GM23338 (cell line): ENCODE measurements around the gene MRPL27. TPM values are rescaled to one million over a fixed set of nuclear protein-coding genes. Genes with fewer than 3 reads are reported as not detected.
"Not testable (repeated sequence)": the region's sequence is repeated elsewhere in the genome, so short reads cannot be mapped to it uniquely, and the experiment has no call there.

Experiments
- ATAC-seq: fragments of 200-7000 bp; cut with Tn5 transposase; 3 replicates; pipeline ENCODE4 v1.9.1; 2020
- DNase-seq: peaks from one replicate; pipeline ENCODE4 v3.0.0-alpha.2; 2015; ENCODE audit warnings: low spot score
- H2AFZ ChIP-seq: fragments of 200-600 bp; sonication (generic); 2 replicates; pipeline ENCODE4 v1.8.0; 2016; ENCODE audit warnings: antibody characterized with exemption, mild to moderate bottlenecking, moderate library complexity
- H3F3A ChIP-seq: fragments of 200-600 bp; sonication (generic); replicated peaks from 2 replicates; pipeline ENCODE4 v1.8.0; 2017; ENCODE audit warnings: antibody characterized with exemption, mixed run types, low read depth
- H3K27ac ChIP-seq: fragments of 200-600 bp; sonication (generic); 2 replicates; pipeline ENCODE4 v1.6.1; 2016; ENCODE audit warnings: low read depth
- H3K27me3 ChIP-seq: fragments of 200-600 bp; sonication (generic); 2 replicates; pipeline ENCODE4 v1.8.0; 2016; ENCODE audit warnings: mild to moderate bottlenecking, mixed run types, moderate library complexity; ENCODE audit not compliant: insufficient read depth
- H3K36me3 ChIP-seq: fragments of 200-600 bp; sonication (generic); 2 replicates; pipeline ENCODE4 v1.8.0; 2016; ENCODE audit warnings: mild to moderate bottlenecking; ENCODE audit not compliant: insufficient read depth
- H3K4me1 ChIP-seq: fragments of 200-600 bp; sonication (generic); 2 replicates; pipeline ENCODE4 v1.8.0; 2016; ENCODE audit warnings: mild to moderate bottlenecking, moderate library complexity; ENCODE audit not compliant: insufficient read depth
- H3K4me2 ChIP-seq: fragments of 200-600 bp; sonication (generic); 2 replicates; pipeline ENCODE4 v1.7.1; 2017; ENCODE audit warnings: mixed run types
- H3K4me3 ChIP-seq: fragments of 200-600 bp; sonication (generic); 2 replicates; pipeline ENCODE4 v1.6.1; 2016; ENCODE audit warnings: mixed run types
- H3K79me2 ChIP-seq: fragments of 200-600 bp; sonication (generic); replicated peaks from 2 replicates; pipeline ENCODE4 v1.8.0; 2017; ENCODE audit warnings: mild to moderate bottlenecking; ENCODE audit not compliant: insufficient read depth
- H3K9me2 ChIP-seq: fragments of 200-600 bp; sonication (generic); 2 replicates; pipeline ENCODE4 v1.8.0; 2017; ENCODE audit not compliant: insufficient read depth
- H4K20me1 ChIP-seq: fragments of 200-600 bp; sonication (generic); replicated peaks from 2 replicates; pipeline ENCODE4 v1.8.0; 2017; ENCODE audit warnings: mild to moderate bottlenecking; ENCODE audit not compliant: insufficient read depth
- H3K27ac Mint-ChIP-seq: 2 replicates; pipeline ENCODE4 v1.8.0; 2020; ENCODE audit warnings: inconsistent platforms, mild to moderate bottlenecking, moderate library complexity, mixed read lengths
- H3K27me3 Mint-ChIP-seq: 3 replicates; pipeline ENCODE4 v1.8.0; 2022; ENCODE audit warnings: low read depth, mild to moderate bottlenecking, moderate library complexity, mixed read lengths, inconsistent platforms; ENCODE audit not compliant: insufficient read depth, poor library complexity
- H3K36me3 Mint-ChIP-seq: 3 replicates; pipeline ENCODE4 v1.8.0; 2021; ENCODE audit warnings: low read depth, mild to moderate bottlenecking, inconsistent platforms, moderate library complexity, mixed read lengths
- H3K4me1 Mint-ChIP-seq: 3 replicates; pipeline ENCODE4 v1.8.0; 2020; ENCODE audit warnings: mild to moderate bottlenecking, inconsistent platforms, mixed read lengths
- H3K4me3 Mint-ChIP-seq: 3 replicates; pipeline ENCODE4 v1.8.0; 2021; ENCODE audit warnings: moderate library complexity, mild to moderate bottlenecking, inconsistent platforms, mixed read lengths
- H3K9me3 Mint-ChIP-seq: 3 replicates; pipeline ENCODE4 v1.8.0; 2020; ENCODE audit warnings: moderate library complexity, mild to moderate bottlenecking, inconsistent platforms, mixed read lengths
- CREB1 ChIP-seq: fragments of 250-450 bp; sonication (Bioruptor Pico); IDR thresholded peaks from 2 replicates; pipeline ENCODE4 v1.5.0; 2020; ENCODE audit warnings: low read depth, mild to moderate bottlenecking, moderate library complexity
- CTCF ChIP-seq, 2 experiments: fragments of 200-600 bp in 1 of 2; sonication (generic) in 1 of 2; conservative IDR thresholded peaks; 2 replicates each; pipeline versions ENCODE4 v1.5.1 to v1.6.1; 2016 to 2017; ENCODE audit warnings: antibody characterized with exemption in 2 of 2, low read depth in 2 of 2, mild to moderate bottlenecking in 2 of 2, moderate library complexity in 1 of 2
- ETS1 ChIP-seq: IDR thresholded peaks from 2 replicates; pipeline ENCODE4 v1.6.1; 2016; ENCODE audit warnings: antibody characterized with exemption
- EZH2 ChIP-seq: fragments of 200-600 bp; sonication (generic); IDR thresholded peaks from one replicate; pipeline ENCODE4 v1.8.0; 2017; ENCODE audit warnings: antibody characterized with exemption, mild to moderate bottlenecking, low read depth; ENCODE audit not compliant: unreplicated experiment
- EZH2phosphoT487 ChIP-seq: fragments of 200-600 bp; sonication (generic); IDR thresholded peaks from one replicate; pipeline ENCODE4 v1.8.1; 2018; ENCODE audit warnings: antibody characterized with exemption; ENCODE audit not compliant: unreplicated experiment
- JUNB ChIP-seq: IDR thresholded peaks from one replicate; pipeline ENCODE4 v1.6.1; 2016; ENCODE audit warnings: antibody characterized with exemption; ENCODE audit not compliant: unreplicated experiment
- NANOG ChIP-seq: IDR thresholded peaks from 2 replicates; pipeline ENCODE4 v1.6.1; 2016; ENCODE audit warnings: antibody characterized with exemption, borderline replicate concordance
- POLR2AphosphoS5 ChIP-seq: IDR thresholded peaks from 2 replicates; pipeline ENCODE4 v1.6.1; 2016; ENCODE audit warnings: antibody characterized with exemption, low read depth
- REST ChIP-seq: IDR thresholded peaks from one replicate; pipeline ENCODE4 v1.6.1; 2018; ENCODE audit warnings: antibody characterized with exemption; ENCODE audit not compliant: unreplicated experiment
- STAT1 ChIP-seq: IDR thresholded peaks from one replicate; pipeline ENCODE4 v1.6.1; 2016; ENCODE audit warnings: antibody characterized with exemption; ENCODE audit not compliant: unreplicated experiment
- ZNF114 ChIP-seq: fragments of 250-450 bp; sonication (Bioruptor Pico); IDR thresholded peaks from 2 replicates; pipeline ENCODE4 v1.5.0; 2020; ENCODE audit warnings: mild to moderate bottlenecking, moderate library complexity
- ZNF331 ChIP-seq: fragments of 250-450 bp; sonication (Bioruptor Pico); IDR thresholded peaks from 2 replicates; pipeline ENCODE4 v1.5.0; 2020; ENCODE audit warnings: low read depth, mild to moderate bottlenecking, moderate library complexity
- polyA plus RNA-seq: library from polyadenylated mRNA; unstranded; fragments of >200 nt; fragmentation: Nextera tagmentation; extraction: Ambion mirVana; gene quantifications from 2 replicates; pipeline ENCODE4 v1.2.1, GENCODE V29; 2016
- total RNA-seq: library from RNA; depleted of rRNA; stranded (reverse); fragments of >200 nt; shearing (Covaris generic); gene quantifications from 2 replicates; pipeline ENCODE4 v1.2.3, GENCODE V29; 2014

MRPL27 gene
- total and polyA plus RNA-seq, 2 experiments from 2014 or later = 74.3 to 227 TPM

GRCh38 chr17:50419577-50419976 is 46.6 kb upstream of the MRPL27 start:
- not testable (repeated sequence) for H3K79me2 ChIP-seq, H2AFZ ChIP-seq, H3K27me3 Mint-ChIP-seq, H3K4me3 Mint-ChIP-seq, DNase-seq, ATAC-seq, H4K20me1 ChIP-seq, H3K4me2 ChIP-seq, H3K4me1 ChIP-seq, H3K27me3 ChIP-seq, H3K27ac Mint-ChIP-seq, H3K36me3 Mint-ChIP-seq, H3K4me3 ChIP-seq, H3K27ac ChIP-seq, H3F3A ChIP-seq, H3K4me1 Mint-ChIP-seq, H3K36me3 ChIP-seq, H3K9me2 ChIP-seq
- H3K9me3 Mint-ChIP-seq = peaks cover 20% of the 10 kb centered on the region

GRCh38 chr17:50414808-50415207 is 41.8 kb upstream of the MRPL27 start:
- H3K27me3 ChIP-seq = no peaks in the 10 kb centered on the region

GRCh38 chr17:50412188-50412732 is 39.3 kb upstream of the MRPL27 start:
- Histone ChIP-seq H3F3A (no peaks in the 10 kb centered on the region), H3K27me3 (no peaks in the 10 kb centered on the region), H3K9me2 (no peaks in the 10 kb centered on the region), H3K27ac (no peak overlapping the region), H3K79me2 (no peaks in the 10 kb centered on the region), H3K4me3 (no peak overlapping the region), H3K4me2 (no peak overlapping the region), H3K4me1 (no peaks in the 10 kb centered on the region), H4K20me1 (no peaks in the 10 kb centered on the region), H3K36me3 (no peaks in the 10 kb centered on the region), H2AFZ (no peak overlapping the region)
- Mint-ChIP-seq H3K27ac (no peak overlapping the region), H3K27me3 (no peaks in the 10 kb centered on the region), H3K4me1 (no peaks in the 10 kb centered on the region; the same call in 2 of the 3 replicates), H3K9me3 (no peaks in the 10 kb centered on the region; the same call in 2 of the 3 replicates), H3K4me3 (no peak overlapping the region), H3K36me3 (no peaks in the 10 kb centered on the region)
- ATAC-seq = no peak
- DNase-seq = no peak
- no peak for TF ChIP-seq ZNF331 (CRISPR knock-in tag)
- TF ChIP-seq CTCF (conservative IDR thresholded peaks at IDR 0.05; ENCODE audit: low read depth in 2 of 2) = no peak
- no peak for TF ChIP-seq STAT1
- no peak for TF ChIP-seq EZH2phosphoT487
- TF ChIP-seq ZNF114 (CRISPR knock-in tag) = no peak
- TF ChIP-seq EZH2 = no peak
- TF ChIP-seq CREB1 (CRISPR knock-in tag) = no peak
- TF ChIP-seq REST = no peak
- TF ChIP-seq NANOG = no peak
- no peak for TF ChIP-seq ETS1
- no peak for TF ChIP-seq JUNB
- no peak for TF ChIP-seq POLR2AphosphoS5

More at GRCh38 chr17:50414808-50415207, 41.8 kb upstream of the MRPL27 start:
- Histone ChIP-seq H3F3A (no peaks in the 10 kb centered on the region), H2AFZ (no peak overlapping the region), H3K36me3 (no peaks in the 10 kb centered on the region), H3K4me2 (no peak overlapping the region), H3K27ac (no peak overlapping the region), H4K20me1 (no peaks in the 10 kb centered on the region), H3K9me2 (no peaks in the 10 kb centered on the region), H3K79me2 (no peaks in the 10 kb centered on the region), H3K4me3 (no peak overlapping the region), H3K4me1 (no peaks in the 10 kb centered on the region)
- H3K4me3 Mint-ChIP-seq = no peak overlapping the region
- no peaks in the 10 kb centered on the region; the same call in 2 of the 3 replicates for H3K4me1 Mint-ChIP-seq
- no peak for ATAC-seq
- no peak for TF ChIP-seq POLR2AphosphoS5
- peaks cover 11% of the 10 kb centered on the region for H3K9me3 Mint-ChIP-seq
- H3K36me3 Mint-ChIP-seq = peaks cover 7% of the 10 kb centered on the region; the same call in 2 of the 3 replicates
- no peak for DNase-seq
- no peaks in the 10 kb centered on the region for H3K27me3 Mint-ChIP-seq
- H3K27ac Mint-ChIP-seq = no peak overlapping the region
